ENCODE measurements around the gene ARHGEF39.

ARHGEF39 gene

DNA sequence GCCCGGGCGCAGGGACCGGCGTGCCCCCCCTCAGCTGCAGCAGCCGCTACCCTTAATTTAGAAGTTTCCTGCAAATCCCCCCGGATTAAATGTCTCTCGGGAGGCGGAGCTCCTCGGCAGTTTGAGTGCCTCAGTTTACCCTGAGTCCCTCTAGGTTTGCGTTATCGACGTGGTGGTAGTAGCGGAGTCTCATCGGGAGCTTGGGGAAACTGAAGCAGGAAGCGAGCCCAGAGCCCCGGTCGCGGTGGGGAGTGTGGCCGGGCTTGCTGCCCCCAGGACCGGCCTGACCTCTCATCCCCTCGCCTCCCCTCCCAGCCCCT lies 25.3 kb upstream of the ARHGEF39 start:
- peaks cover 0 to 22% of the 10 kb centered on the region in 2 donors for H3K36me3 ChIP-seq (ENCODE audit: control insufficient read depth in 1 of 2, insufficient read depth in 2 of 2, low read length in 2 of 2)
- peak overlapping the region; percentile 56 to 78 for H3K4me3 ChIP-seq (ENCODE audit: low read depth in 1 of 2, low read length in 2 of 2)
- H3K27me3 ChIP-seq (ENCODE audit: low read depth, low read length) = no peaks in the 10 kb centered on the region
- no peaks in the 10 kb centered on the region for H3K9me3 ChIP-seq (ENCODE audit: control insufficient read depth in 1 of 2, low read length in 2 of 2)
- peak overlapping the region; percentile 74 for H3K27ac ChIP-seq (ENCODE audit: low read length)
- H3K4me1 ChIP-seq (ENCODE audit: control insufficient read depth in 1 of 2, insufficient read depth in 2 of 2, low read length in 2 of 2) = peaks cover 0 to 12% of the 10 kb centered on the region in 2 donors

DNA sequence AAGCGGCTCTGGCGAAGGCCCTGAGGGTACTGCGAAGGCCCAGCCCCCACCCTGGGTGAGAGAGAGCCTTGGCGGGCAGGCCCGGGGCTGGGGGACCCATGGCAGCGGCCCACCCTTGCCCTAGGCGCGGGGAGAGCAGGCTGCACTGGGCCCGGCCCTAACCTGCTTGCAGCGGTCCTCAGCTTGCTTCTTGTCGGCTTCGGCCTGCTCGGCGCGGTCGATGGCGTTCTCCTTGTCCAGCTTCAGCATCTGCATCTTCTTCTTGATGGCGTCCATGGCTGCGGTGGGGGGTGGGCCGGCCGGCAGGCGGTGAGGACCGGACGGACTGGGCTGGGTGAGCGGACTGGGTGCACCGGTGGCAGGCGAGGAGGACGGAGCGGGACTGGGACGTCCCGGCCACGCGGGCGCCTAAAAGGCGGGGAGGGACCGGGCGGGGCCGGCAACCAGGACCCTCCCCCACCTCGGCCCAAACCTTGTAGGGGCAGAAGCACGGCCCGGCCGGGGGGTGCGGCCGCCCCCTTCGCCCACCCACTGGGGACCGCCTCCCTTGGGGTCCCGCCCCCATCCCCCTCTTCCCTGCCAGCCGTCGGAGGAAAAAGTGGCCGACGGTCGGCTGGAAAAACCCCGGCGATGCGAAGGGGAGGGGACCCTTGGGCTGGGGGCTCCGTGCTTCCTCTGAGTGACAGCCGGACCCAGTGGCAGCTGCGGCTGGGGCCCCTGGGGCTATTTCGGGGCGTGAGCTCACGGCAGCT lies 24.7 kb upstream of the ARHGEF39 start, which contains the start of gene TPM2:
TSS of gene TPM2 (minus strand) at position 384 of the 752 bp plus-strand sequence. CDS start at position 276, 108 bp downstream.
- no peaks in the 10 kb centered on the region for H3K27me3 ChIP-seq (ENCODE audit: low read depth, low read length)
- no peaks in the 10 kb centered on the region for H3K9me3 ChIP-seq (ENCODE audit: control insufficient read depth in 1 of 2, low read length in 2 of 2)
- peaks cover 0 to 15% of the 10 kb centered on the region in 2 donors for H3K4me1 ChIP-seq (ENCODE audit: control insufficient read depth in 1 of 2, insufficient read depth in 2 of 2, low read length in 2 of 2)
- H3K36me3 ChIP-seq (ENCODE audit: control insufficient read depth in 1 of 2, insufficient read depth in 2 of 2, low read length in 2 of 2) = peaks cover 5 to 28% of the 10 kb centered on the region in 2 donors
- H3K4me3 ChIP-seq (ENCODE audit: low read depth in 1 of 2, low read length in 2 of 2) = peak within 1 kb of the TSS; percentile 71 to 78
- H3K27ac ChIP-seq (ENCODE audit: low read length) = peak within 1 kb of the TSS; percentile 97

DNA sequence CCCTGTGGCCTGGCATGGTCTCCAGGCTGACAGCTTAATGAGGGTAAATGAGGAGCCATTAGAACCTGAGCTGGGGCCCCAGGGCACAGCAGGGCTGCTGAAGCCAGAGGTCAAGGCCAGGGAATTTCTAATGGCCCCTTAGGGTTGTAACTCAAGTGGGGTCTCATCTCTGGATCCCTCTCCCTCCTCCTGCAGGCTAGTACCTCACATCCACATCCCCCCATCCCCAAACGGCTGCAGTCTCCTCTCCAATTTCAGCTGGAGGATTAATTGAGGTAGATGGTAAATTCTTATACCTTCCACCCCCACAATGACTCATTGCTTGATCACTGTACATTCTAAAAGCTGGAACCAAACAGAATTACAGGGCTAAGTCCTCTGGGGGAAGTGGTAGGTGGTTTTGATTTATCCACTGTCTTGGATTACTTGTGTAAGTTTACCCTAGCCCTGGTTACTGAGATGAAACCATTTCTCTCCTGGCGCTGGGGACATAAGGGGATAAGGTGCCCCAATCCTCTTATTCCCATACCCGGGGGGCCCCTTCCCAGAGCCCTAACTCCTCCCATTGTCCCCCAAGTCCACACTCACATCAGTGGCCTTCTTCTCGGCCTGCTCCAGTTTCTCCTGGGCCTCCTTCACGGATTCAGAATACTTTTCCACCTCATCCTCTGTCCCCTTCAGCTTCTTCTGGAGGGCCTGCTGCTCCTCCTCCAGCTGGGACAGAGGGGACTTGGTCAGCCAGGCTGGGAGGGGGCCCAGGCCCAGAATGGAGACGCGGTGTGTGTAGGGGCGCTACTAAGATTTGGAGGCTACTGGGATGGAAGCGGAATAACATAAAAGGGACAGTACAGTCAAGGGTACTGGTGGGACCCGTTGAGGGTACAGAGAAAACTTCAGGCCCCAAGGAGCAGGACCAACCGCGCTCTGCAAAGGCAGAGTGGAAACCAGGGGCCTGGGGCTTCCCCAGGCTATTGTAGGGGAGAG lies 23.9 kb upstream of the ARHGEF39 start:
- Histone ChIP-seq H3K4me1 (ENCODE audit: control insufficient read depth in 1 of 2, insufficient read depth in 2 of 2, low read length in 2 of 2) (peaks cover 0 to 22% of the 10 kb centered on the region in 2 donors), H3K36me3 (ENCODE audit: control insufficient read depth in 1 of 2, insufficient read depth in 2 of 2, low read length in 2 of 2) (peaks cover 10 to 35% of the 10 kb centered on the region in 2 donors), H3K4me3 (ENCODE audit: low read depth in 1 of 2, low read length in 2 of 2) (peak overlapping the region; percentile 71 to 78), H3K9me3 (ENCODE audit: control insufficient read depth in 1 of 2, low read length in 2 of 2) (no peaks in the 10 kb centered on the region), H3K27me3 (ENCODE audit: low read depth, low read length) (no peaks in the 10 kb centered on the region), H3K27ac (ENCODE audit: low read length) (peak overlapping the region; percentile 94)

DNA sequence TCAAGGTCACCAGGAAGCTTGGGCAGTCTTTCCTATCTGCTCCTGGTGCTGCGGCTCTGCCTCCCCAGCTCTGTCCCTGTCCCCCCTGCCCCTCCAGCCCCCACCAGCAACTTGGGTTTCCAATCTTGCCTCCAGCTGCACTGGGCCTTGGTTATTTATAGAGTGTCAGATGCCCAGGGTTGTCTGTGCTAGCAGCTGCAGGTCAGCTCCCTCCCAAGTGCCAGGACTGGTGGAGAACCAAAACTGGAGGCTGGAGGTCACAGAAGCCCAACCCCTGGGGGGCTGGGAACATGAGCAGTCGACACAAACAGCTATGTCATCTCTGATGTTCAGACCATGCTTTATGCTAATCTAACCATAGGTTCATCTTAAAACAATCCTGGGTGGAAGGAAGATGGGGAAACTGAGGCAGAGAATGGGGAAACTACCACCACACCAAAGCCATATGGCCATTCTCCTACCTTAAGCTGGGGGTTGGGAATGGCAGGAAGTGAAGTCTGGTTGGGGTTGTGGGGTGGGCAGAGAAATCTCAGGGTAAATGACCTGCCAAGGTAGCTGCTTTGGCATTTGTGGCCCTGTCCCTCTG lies 23.1 kb upstream of the ARHGEF39 start:
- Histone ChIP-seq H3K9me3 (ENCODE audit: control insufficient read depth in 1 of 2, low read length in 2 of 2) (no peaks in the 10 kb centered on the region), H3K4me3 (ENCODE audit: low read depth in 1 of 2, low read length in 2 of 2) (peak overlapping the region; percentile 71 to 78), H3K27ac (ENCODE audit: low read length) (peak overlapping the region; percentile 94), H3K36me3 (ENCODE audit: control insufficient read depth in 1 of 2, insufficient read depth in 2 of 2, low read length in 2 of 2) (peaks cover 17 to 43% of the 10 kb centered on the region in 2 donors), H3K4me1 (ENCODE audit: control insufficient read depth in 1 of 2, insufficient read depth in 2 of 2, low read length in 2 of 2) (peaks cover 0 to 29% of the 10 kb centered on the region in 2 donors), H3K27me3 (ENCODE audit: low read depth, low read length) (no peaks in the 10 kb centered on the region)

DNA sequence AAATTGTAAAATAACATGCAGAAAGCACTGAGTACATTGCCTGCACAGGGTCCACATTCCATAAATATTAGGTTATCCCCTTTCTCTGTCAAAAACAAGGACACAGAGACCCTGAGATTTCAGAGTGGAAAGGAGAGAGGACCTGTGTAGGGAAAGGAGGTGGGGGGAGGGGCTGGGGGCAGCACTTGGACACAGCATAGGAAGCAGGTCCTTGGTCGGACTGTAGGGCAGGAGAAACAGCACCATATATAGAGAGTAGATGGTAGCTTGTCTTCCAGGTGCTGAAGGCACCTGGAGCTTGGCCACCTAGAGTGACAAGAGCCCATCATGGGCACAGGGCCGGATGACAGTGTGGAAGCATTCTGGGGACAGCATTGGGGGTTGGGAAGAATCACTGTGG lies 22.3 kb upstream of the ARHGEF39 start:
- Histone ChIP-seq H3K36me3 (ENCODE audit: control insufficient read depth in 1 of 2, insufficient read depth in 2 of 2, low read length in 2 of 2) (peaks cover 25 to 51% of the 10 kb centered on the region in 2 donors), H3K27ac (ENCODE audit: low read length) (peak overlapping the region; percentile 94), H3K27me3 (ENCODE audit: low read depth, low read length) (no peaks in the 10 kb centered on the region), H3K9me3 (ENCODE audit: control insufficient read depth in 1 of 2, low read length in 2 of 2) (no peaks in the 10 kb centered on the region), H3K4me1 (ENCODE audit: control insufficient read depth in 1 of 2, insufficient read depth in 2 of 2, low read length in 2 of 2) (peaks cover 0 to 36% of the 10 kb centered on the region in 2 donors), H3K4me3 (ENCODE audit: low read depth in 1 of 2, low read length in 2 of 2) (peak overlapping the region; percentile 71 to 78)

DNA sequence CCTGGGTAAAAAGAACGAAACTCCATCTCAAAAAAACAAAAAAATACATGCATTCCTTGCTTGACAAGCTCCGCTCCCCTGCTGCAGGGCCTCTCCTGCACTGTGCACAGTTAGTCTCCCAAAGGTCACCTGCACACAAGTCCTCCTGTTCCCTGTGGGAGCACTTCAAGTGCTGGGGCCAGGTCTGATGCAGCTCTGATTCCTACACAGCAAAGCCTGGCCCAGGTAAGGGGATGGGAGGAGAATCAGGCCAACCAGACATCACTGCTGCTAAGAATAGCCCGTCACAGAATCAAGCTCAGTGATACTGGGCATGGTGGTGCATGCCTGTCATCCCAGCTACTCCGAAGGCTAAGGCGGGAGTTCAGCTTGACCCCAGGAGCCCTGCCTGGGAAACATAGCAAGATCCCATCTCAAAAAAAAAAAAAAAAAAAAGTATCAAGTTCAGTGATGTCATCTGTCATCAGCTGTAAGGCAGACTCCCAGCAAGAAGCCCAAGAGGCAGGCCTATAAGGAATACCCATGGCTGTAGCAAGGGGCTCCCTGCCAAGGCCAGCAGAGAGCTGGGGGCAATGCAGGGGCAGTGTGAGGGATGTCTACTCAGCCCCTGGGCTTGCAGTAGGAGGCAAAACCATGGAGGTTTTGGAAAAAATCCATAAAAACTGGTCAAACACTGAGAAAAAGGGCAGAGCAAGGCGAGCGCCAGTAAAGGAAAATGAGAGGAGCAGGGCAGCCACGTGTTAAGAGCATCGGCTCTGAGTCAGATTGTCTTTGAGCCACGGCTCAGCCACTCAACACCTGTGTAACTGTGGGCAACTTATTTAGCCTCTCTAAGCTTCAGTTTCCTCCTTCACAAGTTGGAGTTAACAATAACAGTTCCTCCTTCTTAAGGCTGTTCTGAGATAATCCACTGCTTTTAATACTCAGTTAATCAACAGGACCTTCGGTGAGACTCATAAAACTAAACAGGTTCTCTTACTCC lies 21.5 kb upstream of the ARHGEF39 start:
- H3K9me3 ChIP-seq (ENCODE audit: control insufficient read depth in 1 of 2, low read length in 2 of 2) = no peaks in the 10 kb centered on the region
- H3K4me3 ChIP-seq (ENCODE audit: low read depth in 1 of 2, low read length in 2 of 2) = peak overlapping the region; percentile 71 to 78
- peaks cover 26 to 51% of the 10 kb centered on the region in 2 donors for H3K36me3 ChIP-seq (ENCODE audit: control insufficient read depth in 1 of 2, insufficient read depth in 2 of 2, low read length in 2 of 2)
- peaks cover 0 to 36% of the 10 kb centered on the region in 2 donors for H3K4me1 ChIP-seq (ENCODE audit: control insufficient read depth in 1 of 2, insufficient read depth in 2 of 2, low read length in 2 of 2)
- H3K27me3 ChIP-seq (ENCODE audit: low read depth, low read length) = no peaks in the 10 kb centered on the region
- peak overlapping the region; percentile 94 for H3K27ac ChIP-seq (ENCODE audit: low read length)

DNA sequence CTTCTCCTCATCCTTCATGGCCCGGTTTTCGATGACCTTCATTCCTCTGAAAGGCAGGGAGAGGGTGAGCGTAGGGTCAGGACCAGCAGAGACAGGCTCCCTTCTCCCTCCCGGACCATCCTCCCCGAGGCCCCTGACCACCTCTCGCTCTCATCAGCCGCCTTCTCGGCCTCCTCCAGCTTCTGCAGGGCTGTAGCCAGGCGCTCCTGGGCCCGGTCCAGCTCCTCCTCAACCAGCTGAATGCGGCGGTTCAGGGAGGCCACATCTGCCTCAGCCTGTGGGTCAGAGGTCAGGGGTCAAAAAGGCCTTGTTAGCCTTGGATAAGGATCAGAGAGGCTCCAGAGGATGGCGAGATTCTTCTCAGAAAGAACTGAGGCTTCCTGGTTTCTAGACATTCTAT lies 20.5 kb upstream of the ARHGEF39 start:
- Histone ChIP-seq H3K4me1 (ENCODE audit: control insufficient read depth in 1 of 2, insufficient read depth in 2 of 2, low read length in 2 of 2) (peaks cover 0 to 33% of the 10 kb centered on the region in 2 donors), H3K4me3 (ENCODE audit: low read depth in 1 of 2, low read length in 2 of 2) (peak overlapping the region; percentile 32 to 78), H3K9me3 (ENCODE audit: control insufficient read depth in 1 of 2, low read length in 2 of 2) (no peaks in the 10 kb centered on the region), H3K36me3 (ENCODE audit: control insufficient read depth in 1 of 2, insufficient read depth in 2 of 2, low read length in 2 of 2) (peaks cover 26 to 47% of the 10 kb centered on the region in 2 donors), H3K27me3 (ENCODE audit: low read depth, low read length) (no peaks in the 10 kb centered on the region), H3K27ac (ENCODE audit: low read length) (no peak overlapping the region)

DNA sequence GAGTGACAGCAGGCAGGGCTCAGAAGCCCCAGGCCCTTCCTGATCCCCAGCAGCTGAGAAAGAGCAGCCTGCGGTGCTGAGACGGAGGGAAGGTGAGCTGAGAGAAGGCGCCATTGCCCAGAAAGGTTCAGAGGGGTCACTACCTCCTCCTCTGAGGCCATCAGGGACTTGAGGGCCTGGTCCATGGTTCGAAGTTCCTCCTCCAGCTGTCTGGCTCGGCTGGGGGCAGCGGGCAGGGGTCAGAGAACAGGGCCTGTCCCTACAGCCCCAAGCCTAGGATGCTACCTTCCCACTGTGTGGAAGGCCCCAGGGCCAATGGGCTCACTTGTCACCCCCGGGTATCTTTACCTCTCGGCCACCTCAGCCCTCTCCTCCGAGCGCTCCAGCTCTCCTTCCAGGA lies 19.9 kb upstream of the ARHGEF39 start:
- Histone ChIP-seq H3K27me3 (ENCODE audit: low read depth, low read length) (no peaks in the 10 kb centered on the region), H3K27ac (ENCODE audit: low read length) (peak overlapping the region; percentile 47), H3K9me3 (ENCODE audit: control insufficient read depth in 1 of 2, low read length in 2 of 2) (no peaks in the 10 kb centered on the region), H3K36me3 (ENCODE audit: control insufficient read depth in 1 of 2, insufficient read depth in 2 of 2, low read length in 2 of 2) (peaks cover 26 to 43% of the 10 kb centered on the region in 2 donors), H3K4me1 (ENCODE audit: control insufficient read depth in 1 of 2, insufficient read depth in 2 of 2, low read length in 2 of 2) (peaks cover 0 to 33% of the 10 kb centered on the region in 2 donors), H3K4me3 (ENCODE audit: low read depth in 1 of 2, low read length in 2 of 2) (peak overlapping the region; percentile 32 to 78)

DNA sequence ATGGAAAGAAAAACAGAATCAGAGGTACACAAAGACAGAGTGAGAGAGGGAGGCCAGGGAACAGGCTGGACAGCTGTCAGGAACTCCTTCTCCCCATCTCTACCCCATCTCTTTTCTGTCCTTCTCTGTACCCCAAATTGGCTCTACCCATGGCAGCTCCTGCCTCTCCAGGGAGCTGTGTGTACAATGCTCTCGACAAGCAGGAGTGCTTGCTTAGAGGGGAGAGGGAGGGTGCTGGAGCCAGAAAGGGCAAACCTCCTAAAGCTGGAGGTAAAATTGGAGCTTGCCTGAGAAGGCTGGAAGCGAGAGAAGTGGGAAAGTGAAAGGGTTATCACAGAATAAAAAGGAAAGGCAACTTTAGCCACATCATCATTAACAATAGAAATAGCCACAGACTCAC lies 18.3 kb upstream of the ARHGEF39 start:
- Histone ChIP-seq H3K9me3 (ENCODE audit: control insufficient read depth in 1 of 2, low read length in 2 of 2) (no peaks in the 10 kb centered on the region), H3K4me3 (ENCODE audit: low read depth in 1 of 2, low read length in 2 of 2) (peak overlapping the region; percentile 7 to 78), H3K4me1 (ENCODE audit: control insufficient read depth in 1 of 2, insufficient read depth in 2 of 2, low read length in 2 of 2) (peaks cover 0 to 33% of the 10 kb centered on the region in 2 donors), H3K27me3 (ENCODE audit: low read depth, low read length) (no peaks in the 10 kb centered on the region), H3K36me3 (ENCODE audit: control insufficient read depth in 1 of 2, insufficient read depth in 2 of 2, low read length in 2 of 2) (peaks cover 26 to 43% of the 10 kb centered on the region in 2 donors), H3K27ac (ENCODE audit: low read length) (no peak overlapping the region)
